HepG2 (cell line): ENCODE measurements around the gene ZNF574. TPM values are rescaled to one million over a fixed set of nuclear protein-coding genes. Genes with fewer than 3 reads are reported as not detected.

Source experiments
- ATAC-seq: fragments of 200-7000 bp; cut with Tn5 transposase; 3 replicates; pipeline ENCODE4 v1.9.1; 2020; ENCODE audit warnings: mild to moderate bottlenecking, moderate library complexity
- BruUV-seq: library from RNA; stranded (reverse); fragments of 400-500 nt; replicated peaks from 2 replicates; lab custom pipeline; 2021; lab: Mats Ljungman, UMichigan
- CTCF ChIA-PET: fragments of 300-600 bp; formaldehyde crosslinking; extraction: SDS; loops from one replicate; lab custom pipeline; 2021; ENCODE audit warnings: low total read pairs, inconsistent platforms, low intra/inter-chr PET ratio; lab: Yijun Ruan, JAX
- POLR2A ChIA-PET: fragments of 350-600 bp; sonication (Branson Sonifier 250); formaldehyde crosslinking; loops from one replicate; lab custom pipeline; 2020; ENCODE audit warnings: antibody characterized with exemption, inconsistent platforms; lab: Yijun Ruan, JAX
- DNase-seq: peaks from one replicate; pipeline ENCODE4 v3.0.0-alpha.2; 2015; ENCODE audit warnings: low spot score
- FAIRE-seq: peaks from 3 replicates; lab custom pipeline; 2011; peaks lifted over from hg19 to GRCh38; lab: Jason Lieb, UNC
- H2AFZ ChIP-seq: one replicate; pipeline ENCODE4 v1.6.1; 2011; ENCODE audit warnings: low read length, inconsistent platforms
- H3K27ac ChIP-seq: fragments of 300-600 bp; 3 replicates; pipeline ENCODE4 v1.8.0; 2011; ENCODE audit warnings: mixed run types, mild to moderate bottlenecking, mixed read lengths, low read length, inconsistent platforms; ENCODE audit not compliant: insufficient read depth; ENCODE audit errors: extremely low read length
- H3K27me3 ChIP-seq, 2 experiments: fragments of 200-600 bp in 1 of 2; 2 replicates in 1 of 2; 3 replicates in 1 of 2; pipeline versions ENCODE4 v1.6.0 to v1.8.0; 2011; ENCODE audit warnings: low read length in 2 of 2, mild to moderate bottlenecking in 2 of 2, moderate library complexity in 2 of 2, inconsistent platforms in 1 of 2; ENCODE audit not compliant: insufficient read depth in 2 of 2, control insufficient read depth in 1 of 2
- H3K36me3 ChIP-seq, 2 experiments: fragments of 200-600 bp in 1 of 2; replicated peaks in 1 of 2; 2 replicates in 1 of 2; 3 replicates in 1 of 2; pipeline versions ENCODE4 v1.5.1 to v1.8.0; 2011; ENCODE audit warnings: low read length in 2 of 2, inconsistent platforms in 1 of 2; ENCODE audit not compliant: insufficient read depth in 2 of 2, control insufficient read depth in 1 of 2
- H3K4me1 ChIP-seq: 2 replicates; pipeline ENCODE4 v1.5.1; 2012; ENCODE audit warnings: low read length, inconsistent platforms; ENCODE audit not compliant: insufficient read depth
- H3K4me2 ChIP-seq: 2 replicates; pipeline ENCODE4 v1.6.0; 2011; ENCODE audit warnings: low read depth, low read length, inconsistent platforms
- H3K4me3 ChIP-seq, 3 experiments: fragments of 200-600 bp in 1 of 3; sonication (generic), shearing (Covaris generic) in 1 of 3; replicated peaks in 1 of 3; 2 replicates each; pipeline ENCODE4 v1.5.1; 2011 to 2016; ENCODE audit warnings: low read length in 3 of 3, inconsistent platforms in 2 of 3, low read depth in 2 of 3, mild to moderate bottlenecking in 2 of 3, control low read depth in 1 of 3, mixed read lengths in 1 of 3; ENCODE audit not compliant: insufficient read depth in 1 of 3
- H3K79me2 ChIP-seq: one replicate; pipeline ENCODE4 v1.6.1; 2011; ENCODE audit warnings: low read length, inconsistent platforms; ENCODE audit not compliant: insufficient read depth
- H3K9ac ChIP-seq: 2 replicates; pipeline ENCODE4 v1.6.0; 2011; ENCODE audit warnings: mild to moderate bottlenecking, low read depth, low read length, inconsistent platforms; ENCODE audit not compliant: insufficient read depth
- H3K9me3 ChIP-seq: 2 replicates; pipeline ENCODE4 v1.5.1; 2012; ENCODE audit warnings: mild to moderate bottlenecking, low read length
- H4K20me1 ChIP-seq: 2 replicates; pipeline ENCODE4 v1.6.0; 2011; ENCODE audit warnings: inconsistent platforms, mild to moderate bottlenecking, low read length, moderate library complexity; ENCODE audit not compliant: insufficient read depth
- AHR ChIP-seq: IDR thresholded peaks from 2 replicates; pipeline ENCODE4 v1.6.1; 2018; ENCODE audit warnings: missing genetic modification reagents, missing compliant biosample characterization
- HCFC1 ChIP-seq: fragments of 150-350 bp; IDR thresholded peaks from 2 replicates; pipeline ENCODE4 v1.6.1; 2014; ENCODE audit warnings: low read depth, low read length
- NFATC3 ChIP-seq: sonication (generic); formaldehyde crosslinking; IDR thresholded peaks from 2 replicates; pipeline ENCODE4 v1.5.1; 2020; ENCODE audit warnings: mild to moderate bottlenecking, missing genetic modification reagents
- NFKBIZ ChIP-seq: IDR thresholded peaks from 2 replicates; pipeline ENCODE4 v1.6.1; 2018; ENCODE audit warnings: missing genetic modification reagents, missing compliant biosample characterization
- PPARG ChIP-seq: conservative IDR thresholded peaks from 2 replicates; pipeline ENCODE4 v1.6.1; 2016; ENCODE audit warnings: missing biosample characterization, missing genetic modification reagents
- SP1 ChIP-seq, 2 experiments: fragments of 450-650 bp in 1 of 2; sonication (generic) in 1 of 2; formaldehyde crosslinking in 1 of 2; IDR thresholded peaks; 2 replicates each; pipeline versions ENCODE4 v1.4.0 to v1.6.1; 2016 to 2020; ENCODE audit warnings: missing genetic modification reagents in 1 of 2
- TAF15 ChIP-seq: fragments of 200-400 bp; formaldehyde crosslinking; IDR thresholded peaks from one replicate; pipeline ENCODE4 v1.6.1; 2018; ENCODE audit warnings: mild to moderate bottlenecking, low read depth, low read length; ENCODE audit not compliant: poor library complexity, severe bottlenecking
- TRIM22 ChIP-seq: fragments of 450-650 bp; IDR thresholded peaks from 2 replicates; pipeline ENCODE4 v1.6.1; 2017
- U2AF1 ChIP-seq: fragments of 200-400 bp; formaldehyde crosslinking; optimal IDR thresholded peaks from 2 replicates; pipeline ENCODE3; 2017; ENCODE audit warnings: mild to moderate bottlenecking, low read depth, low read length
- ZKSCAN1 ChIP-seq: fragments of 150-350 bp; IDR thresholded peaks from 2 replicates; pipeline ENCODE4 v1.6.1; 2014; ENCODE audit warnings: low read length
- ZNF335 ChIP-seq: sonication (generic); formaldehyde crosslinking; IDR thresholded peaks from 2 replicates; pipeline ENCODE4 v1.4.0; 2020; ENCODE audit warnings: missing genetic modification reagents
- ZNF530 ChIP-seq: sonication (generic); formaldehyde crosslinking; IDR thresholded peaks from 2 replicates; pipeline ENCODE4 v1.5.0; 2020; ENCODE audit warnings: low read depth, mild to moderate bottlenecking, missing genetic modification reagents
- ZNF580 ChIP-seq: IDR thresholded peaks from 2 replicates; pipeline ENCODE4 v1.6.1; 2016; ENCODE audit warnings: low read depth, borderline replicate concordance
- ZNF724P ChIP-seq: sonication (generic); formaldehyde crosslinking; IDR thresholded peaks from 2 replicates; pipeline ENCODE4 v1.8.0; 2022; ENCODE audit warnings: missing genetic modification reagents, borderline replicate concordance
- ZNF746 ChIP-seq: sonication (generic); formaldehyde crosslinking; IDR thresholded peaks from 2 replicates; pipeline ENCODE4 v1.8.0; 2022; ENCODE audit warnings: mild to moderate bottlenecking, missing genetic modification reagents
- WGBS: methylation state at CpG from one replicate; pipeline ENCODE4 v1.1.6; 2017; ENCODE audit warnings: low lambda C conversion rate; 5-methylcytosine and 5-hydroxymethylcytosine counted together
- in situ Hi-C: cut with HindIII; loops from 2 replicates; pipeline ENCODE4 v1.10.0; 2017; ENCODE audit warnings: low pct_unique_long_range_greater_than_20kb; ENCODE audit not compliant: extremely low pct_ligation_motif_present
- intact Hi-C: fragments of 100-400 bp; cut with micrococcal nuclease; formaldehyde crosslinking; loops from one replicate; pipeline ENCODE4 v1.10.0; 2022; ENCODE audit not compliant: unreplicated experiment
- polyA plus RNA-seq, 8 experiments: library from polyadenylated mRNA; depleted of rRNA in 3 of 8; stranded (reverse) in 7 of 8; unstranded in 1 of 8; fragments of >200 nt; fragmentation: Illumina TruSeq in 4 of 8; extraction: Trizol in 4 of 8; gene quantifications; 2 replicates each; pipeline versions ENCODE4 v1.2.1 to v1.2.3, GENCODE V29; 2011 to 2016; ENCODE audit warnings: low read depth in 4 of 8, missing spikeins in 1 of 8, mixed read lengths in 1 of 8; ENCODE audit not compliant: insufficient read depth in 1 of 8
- total RNA-seq, 5 experiments: library from RNA; depleted of rRNA; stranded (reverse); fragments of >200 nt; fragmentation: Illumina TruSeq; extraction: Trizol; gene quantifications; 2 replicates each; pipeline ENCODE4 v1.2.3, GENCODE V29; 2016; ENCODE audit warnings: low read depth in 1 of 5
- TF ChIP-seq, protein P1 (sequence below): sonication (generic); formaldehyde crosslinking; IDR thresholded peaks from 2 replicates; pipeline ENCODE4 v1.4.0; 2020; ENCODE audit warnings: missing genetic modification reagents, borderline replicate concordance
- TF ChIP-seq, protein P2 (sequence below): sonication (generic); formaldehyde crosslinking; IDR thresholded peaks from 2 replicates; pipeline ENCODE4 v1.9.0; 2021; ENCODE audit warnings: missing genetic modification reagents, borderline replicate concordance

Gene ZNF574
- total and polyA plus RNA-seq, 2 of the 13 experiments (the other 11 are each of a cell fraction or from before 2014, with no cell fraction given): 7.7 to 7.9 TPM

GRCh38 chr19:42032431-42032830 lies 43.5 kb upstream of the ZNF574 start:
- no TSS peak for BruUV-seq

GRCh38 chr19:42033413-42033812 lies 42.6 kb upstream of the ZNF574 start:
- ChIA-PET POLR2A (no interaction called here), CTCF (no interaction called here)
- H3K36me3 ChIP-seq: no peaks in the 10 kb centered on the region
- H3K4me2 ChIP-seq: no peak overlapping the region
- H3K4me1 ChIP-seq: no peaks in the 10 kb centered on the region
- 16% methylated on average over 5 of the region's 5 CpGs for WGBS
- no peak for ATAC-seq
- no peaks in the 10 kb centered on the region for H4K20me1 ChIP-seq
- no peak overlapping the region for H3K27ac ChIP-seq
- H3K79me2 ChIP-seq: no peaks in the 10 kb centered on the region
- no TSS peak for BruUV-seq
- no peaks in the 10 kb centered on the region for H3K9me3 ChIP-seq
- intact Hi-C loops (no loop called here), in situ Hi-C loops (no loop called here)
- no peak overlapping the region for H3K4me3 ChIP-seq
- no peak overlapping the region for H3K9ac ChIP-seq
- no peak for FAIRE-seq
- H2AFZ ChIP-seq: no peak overlapping the region
- H3K27me3 ChIP-seq: peaks cover 0 to 11% of the 10 kb centered on the region in 2 experiments; a peak in 2 of 5 replicates
- DNase-seq: no peak
- TF ChIP-seq ZNF724P (CRISPR knock-in tag) (no peak), ZNF335 (CRISPR knock-in tag) (no peak), NFKBIZ (CRISPR knock-in tag) (no peak), PPARG (no peak), AHR (CRISPR knock-in tag) (no peak), TRIM22 (no peak), HCFC1 (no peak), ZNF746 (CRISPR knock-in tag) (no peak)
- TF ChIP-seq, protein P1, sequence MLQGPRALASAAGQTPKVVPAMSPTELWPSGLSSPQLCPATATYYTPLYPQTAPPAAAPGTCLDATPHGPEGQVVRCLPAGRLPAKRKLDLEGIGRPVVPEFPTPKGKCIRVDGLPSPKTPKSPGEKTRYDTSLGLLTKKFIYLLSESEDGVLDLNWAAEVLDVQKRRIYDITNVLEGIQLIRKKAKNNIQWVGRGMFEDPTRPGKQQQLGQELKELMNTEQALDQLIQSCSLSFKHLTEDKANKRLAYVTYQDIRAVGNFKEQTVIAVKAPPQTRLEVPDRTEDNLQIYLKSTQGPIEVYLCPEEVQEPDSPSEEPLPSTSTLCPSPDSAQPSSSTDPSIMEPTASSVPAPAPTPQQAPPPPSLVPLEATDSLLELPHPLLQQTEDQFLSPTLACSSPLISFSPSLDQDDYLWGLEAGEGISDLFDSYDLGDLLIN (CRISPR knock-in tag): no peak
- TF ChIP-seq, protein P2, sequence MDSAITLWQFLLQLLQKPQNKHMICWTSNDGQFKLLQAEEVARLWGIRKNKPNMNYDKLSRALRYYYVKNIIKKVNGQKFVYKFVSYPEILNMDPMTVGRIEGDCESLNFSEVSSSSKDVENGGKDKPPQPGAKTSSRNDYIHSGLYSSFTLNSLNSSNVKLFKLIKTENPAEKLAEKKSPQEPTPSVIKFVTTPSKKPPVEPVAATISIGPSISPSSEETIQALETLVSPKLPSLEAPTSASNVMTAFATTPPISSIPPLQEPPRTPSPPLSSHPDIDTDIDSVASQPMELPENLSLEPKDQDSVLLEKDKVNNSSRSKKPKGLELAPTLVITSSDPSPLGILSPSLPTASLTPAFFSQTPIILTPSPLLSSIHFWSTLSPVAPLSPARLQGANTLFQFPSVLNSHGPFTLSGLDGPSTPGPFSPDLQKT: no peak

More at GRCh38 chr19:42032431-42032830, 43.5 kb upstream of the ZNF574 start:
- no peak for FAIRE-seq
- Histone ChIP-seq H3K9me3 (no peaks in the 10 kb centered on the region), H3K4me2 (no peak overlapping the region), H2AFZ (no peak overlapping the region), H3K4me3 (no peak overlapping the region), H3K79me2 (no peaks in the 10 kb centered on the region), H3K36me3 (no peaks in the 10 kb centered on the region), H3K9ac (no peak overlapping the region), H3K27ac (no peak overlapping the region), H3K4me1 (no peaks in the 10 kb centered on the region), H4K20me1 (no peaks in the 10 kb centered on the region), H3K27me3 (peaks cover 0 to 15% of the 10 kb centered on the region in 2 experiments; a peak in 2 of 5 replicates)
- no peak for TF ChIP-seq TAF15
- no peak for TF ChIP-seq ZNF580
- TF ChIP-seq SP1 (IDR thresholded peaks at IDR 0.05): no peak
- no peak for TF ChIP-seq SP1 (CRISPR knock-in tag; IDR thresholded peaks at IDR 0.05)
- no peak for TF ChIP-seq NFATC3 (CRISPR knock-in tag)
- no peak for TF ChIP-seq ZKSCAN1
- TF ChIP-seq U2AF1: no peak
- TF ChIP-seq ZNF530 (CRISPR knock-in tag): no peak
- in situ Hi-C loops: no loop called here
- CTCF ChIA-PET: no interaction called here
- POLR2A ChIA-PET: no interaction called here
- no peak for DNase-seq
- intact Hi-C loops: no loop called here
- 2% methylated on average over 5 of the region's 5 CpGs for WGBS
- ATAC-seq: no peak
